H1 (cell line): ENCODE measurements around the gene TAX1BP3. TPM values are rescaled to one million over a fixed set of nuclear protein-coding genes. Genes with fewer than 3 reads are reported as not detected.

Experiments
- CTCF ChIA-PET: fragments of 300-600 bp; sonication (Branson Sonifier 250); formaldehyde crosslinking; loops from one replicate; lab custom pipeline; 2021; ENCODE audit not compliant: partially characterized antibody; lab: Charles Lee
- POLR2A ChIA-PET: fragments of 300-600 bp; sonication (Branson Sonifier 250); formaldehyde crosslinking; loops from one replicate; lab custom pipeline; 2021; ENCODE audit warnings: inconsistent platforms; ENCODE audit not compliant: partially characterized antibody; lab: Charles Lee
- DNase-seq, 2 experiments: peaks; one replicate each; pipeline versions ENCODE4 v3.0.0 to v3.0.0-alpha.2; 2010 to 2022; ENCODE audit warnings: low spot score in 2 of 2, low read depth in 1 of 2, mixed read lengths in 1 of 2
- FAIRE-seq: peaks from 2 replicates; lab custom pipeline; 2011; peaks lifted over from hg19 to GRCh38; lab: Jason Lieb, UNC
- H2AFZ ChIP-seq: 2 replicates; pipeline ENCODE4 v1.8.1; 2012; ENCODE audit warnings: low read length, inconsistent platforms
- H2AK5ac ChIP-seq: 2 replicates; pipeline ENCODE4 v1.6.1; 2013; ENCODE audit warnings: low read depth, low read length
- H2BK120ac ChIP-seq: replicated peaks from 2 replicates; pipeline ENCODE3; 2013; ENCODE audit warnings: low read depth, low read length, inconsistent platforms
- H2BK12ac ChIP-seq: 2 replicates; pipeline ENCODE4 v1.6.1; 2013; ENCODE audit warnings: low read depth, low read length
- H2BK15ac ChIP-seq: 2 replicates; pipeline ENCODE4 v1.6.1; 2013; ENCODE audit warnings: low read length
- H2BK20ac ChIP-seq: 2 replicates; pipeline ENCODE4 v1.6.1; 2013; ENCODE audit warnings: low read length
- H2BK5ac ChIP-seq: 2 replicates; pipeline ENCODE4 v1.6.1; 2013; ENCODE audit warnings: low read depth, low read length
- H3K14ac ChIP-seq: 2 replicates; pipeline ENCODE4 v1.6.1; 2013; ENCODE audit warnings: inconsistent platforms; ENCODE audit not compliant: insufficient read length
- H3K18ac ChIP-seq: 2 replicates; pipeline ENCODE4 v1.6.1; 2013; ENCODE audit warnings: low read length; ENCODE audit errors: extremely low read depth
- H3K23ac ChIP-seq: 2 replicates; pipeline ENCODE4 v1.6.1; 2013; ENCODE audit warnings: inconsistent platforms; ENCODE audit not compliant: insufficient read length
- H3K23me2 ChIP-seq: 2 replicates; pipeline ENCODE4 v1.6.1; 2013; ENCODE audit warnings: low read depth, low read length
- H3K27ac ChIP-seq: 2 replicates; pipeline ENCODE4 v1.6.1; 2011; ENCODE audit warnings: low read depth, low read length, inconsistent platforms
- H3K27me3 ChIP-seq, 4 experiments: replicated peaks in 1 of 4; 1 replicate in 1 of 4; 2 replicates in 3 of 4; pipeline versions ENCODE4 v1.6.1 to v1.8.1; 2011 to 2013; ENCODE audit warnings: low read length in 3 of 4, mild to moderate bottlenecking in 3 of 4, inconsistent platforms in 2 of 4, mixed read lengths in 2 of 4, moderate library complexity in 1 of 4; ENCODE audit not compliant: control insufficient read depth in 3 of 4, insufficient read depth in 3 of 4; ENCODE audit errors: extremely low read depth in 1 of 4
- H3K36me3 ChIP-seq, 4 experiments: 2 replicates each; pipeline versions ENCODE4 v1.6.1 to v1.8.1; 2011 to 2013; ENCODE audit warnings: mild to moderate bottlenecking in 4 of 4, low read length in 3 of 4, moderate library complexity in 2 of 4, control low read depth in 1 of 4, inconsistent platforms in 1 of 4; ENCODE audit not compliant: insufficient read depth in 4 of 4, control insufficient read depth in 2 of 4
- H3K4ac ChIP-seq: replicated peaks from 2 replicates; pipeline ENCODE3; 2013; ENCODE audit warnings: low read length, low read depth, mixed read lengths, inconsistent platforms; ENCODE audit not compliant: insufficient read length
- H3K4me1 ChIP-seq, 4 experiments: replicated peaks in 1 of 4; 1 replicate in 1 of 4; 2 replicates in 3 of 4; pipeline versions ENCODE4 v1.6.1 to v1.8.1; 2011 to 2013; ENCODE audit warnings: low read length in 3 of 4, inconsistent platforms in 2 of 4, mixed read lengths in 1 of 4; ENCODE audit not compliant: insufficient read depth in 4 of 4, control insufficient read depth in 3 of 4
- H3K4me2 ChIP-seq, 2 experiments: 2 replicates each; pipeline versions ENCODE4 v1.6.1 to v1.8.1; 2011 to 2013; ENCODE audit warnings: low read depth in 2 of 2, low read length in 2 of 2, control low read depth in 1 of 2, inconsistent platforms in 1 of 2, mild to moderate bottlenecking in 1 of 2; ENCODE audit not compliant: insufficient read depth in 1 of 2
- H3K4me3 ChIP-seq, 4 experiments: fragments of 200-600, 300-600 bp in 1 of 4; sonication (generic), shearing (Covaris generic), sonication (Bioruptor Twin) in 1 of 4; 2 replicates each; pipeline versions ENCODE4 v1.5.1 to v1.8.1; 2011 to 2016; ENCODE audit warnings: low read length in 4 of 4, low read depth in 3 of 4, control low read depth in 2 of 4, inconsistent platforms in 2 of 4, mild to moderate bottlenecking in 2 of 4, mixed read lengths in 1 of 4, moderate library complexity in 1 of 4; ENCODE audit not compliant: insufficient read depth in 2 of 4; ENCODE audit errors: extremely low read depth in 1 of 4
- H3K56ac ChIP-seq: replicated peaks from 2 replicates; pipeline ENCODE3; 2013; ENCODE audit warnings: low read depth, mild to moderate bottlenecking, mixed read lengths, low read length, inconsistent platforms; ENCODE audit not compliant: insufficient read length
- H3K79me1 ChIP-seq: 2 replicates; pipeline ENCODE4 v1.6.1; 2013; ENCODE audit warnings: low read depth, low read length, control low read depth
- H3K79me2 ChIP-seq, 2 experiments: 2 replicates each; pipeline versions ENCODE4 v1.6.1 to v1.8.1; 2012 to 2013; ENCODE audit warnings: low read length in 2 of 2, mild to moderate bottlenecking in 2 of 2, inconsistent platforms in 1 of 2; ENCODE audit not compliant: insufficient read depth in 2 of 2, control insufficient read depth in 1 of 2
- H3K9ac ChIP-seq, 4 experiments: replicated peaks in 1 of 4; 1 replicate in 1 of 4; 2 replicates in 3 of 4; pipeline versions ENCODE4 v1.6.1 to v1.8.1; 2011 to 2013; ENCODE audit warnings: low read depth in 3 of 4, low read length in 3 of 4, control low read depth in 2 of 4, mild to moderate bottlenecking in 2 of 4, moderate library complexity in 2 of 4, inconsistent platforms in 1 of 4; ENCODE audit errors: extremely low read depth in 1 of 4
- H3K9me3 ChIP-seq, 2 experiments: 2 replicates each; pipeline versions ENCODE4 v1.6.1 to v1.8.1; 2012 to 2013; ENCODE audit warnings: mild to moderate bottlenecking in 2 of 2, moderate library complexity in 2 of 2, control low read depth in 1 of 2, inconsistent platforms in 1 of 2, low read depth in 1 of 2, low read length in 1 of 2, mixed read lengths in 1 of 2; ENCODE audit not compliant: insufficient read depth in 2 of 2
- H4K20me1 ChIP-seq, 2 experiments: replicated peaks in 1 of 2; 2 replicates each; pipeline versions ENCODE3 to v1.8.1; 2011 to 2013; ENCODE audit warnings: inconsistent platforms in 2 of 2, low read length in 2 of 2, mild to moderate bottlenecking in 1 of 2; ENCODE audit not compliant: insufficient read depth in 2 of 2, control insufficient read depth in 1 of 2
- H4K5ac ChIP-seq: 2 replicates; pipeline ENCODE4 v1.6.1; 2013; ENCODE audit warnings: low read length, low read depth, mixed read lengths, inconsistent platforms; ENCODE audit not compliant: insufficient read length
- H4K8ac ChIP-seq: 2 replicates; pipeline ENCODE4 v1.8.0; 2013; ENCODE audit warnings: mild to moderate bottlenecking, moderate library complexity, low read length, inconsistent platforms; ENCODE audit not compliant: insufficient read depth; ENCODE audit errors: extremely low read depth
- H4K91ac ChIP-seq: replicated peaks from 2 replicates; pipeline ENCODE3; 2013; ENCODE audit warnings: low read length, mixed read lengths, inconsistent platforms; ENCODE audit not compliant: insufficient read length
- ASH2L ChIP-seq: fragments of 200-600, 300-600 bp; sonication (generic); IDR thresholded peaks from one replicate; pipeline ENCODE4 v1.7.1; 2017; ENCODE audit warnings: low read length
- CEBPB ChIP-seq: IDR thresholded peaks from 2 replicates; pipeline ENCODE4 v1.6.1; 2012; ENCODE audit warnings: low read depth, low read length
- CREB1 ChIP-seq: IDR thresholded peaks from 2 replicates; pipeline ENCODE4 v1.6.1; 2012; ENCODE audit warnings: inconsistent platforms
- CTCF ChIP-seq, 3 experiments: IDR thresholded peaks; 1 replicate in 2 of 3; 2 replicates in 1 of 3; pipeline versions ENCODE4 v1.5.1 to v1.6.1; 2011; ENCODE audit warnings: low read length in 3 of 3, mild to moderate bottlenecking in 3 of 3, inconsistent platforms in 2 of 3, low read depth in 1 of 3, moderate library complexity in 1 of 3; ENCODE audit not compliant: insufficient read depth in 1 of 3; ENCODE audit errors: control extremely low read depth in 1 of 3
- E2F6 ChIP-seq: IDR thresholded peaks from 2 replicates; pipeline ENCODE4 v1.6.1; 2012; ENCODE audit warnings: inconsistent platforms
- JUND ChIP-seq: IDR thresholded peaks from 2 replicates; pipeline ENCODE4 v1.6.1; 2011; ENCODE audit warnings: mild to moderate bottlenecking, improper control_type of control experiment, low read length
- MAFK ChIP-seq: IDR thresholded peaks from 2 replicates; pipeline ENCODE4 v1.6.1; 2012; ENCODE audit warnings: low read depth, mild to moderate bottlenecking, improper control_type of control experiment, low read length
- RAD21 ChIP-seq, 2 experiments: IDR thresholded peaks in 1 of 2; conservative IDR thresholded peaks in 1 of 2; 2 replicates each; pipeline ENCODE4 v1.6.1; 2011; ENCODE audit warnings: low read depth in 2 of 2, low read length in 2 of 2, improper control_type of control experiment in 1 of 2, inconsistent platforms in 1 of 2, mild to moderate bottlenecking in 1 of 2, moderate library complexity in 1 of 2
- RFX5 ChIP-seq: IDR thresholded peaks from 2 replicates; pipeline ENCODE4 v1.6.1; 2011; ENCODE audit warnings: low read depth, low read length, improper control_type of control experiment, borderline replicate concordance
- RXRA ChIP-seq: IDR thresholded peaks from 2 replicates; pipeline ENCODE4 v1.6.1; 2011; ENCODE audit warnings: low read depth, mild to moderate bottlenecking, low read length, moderate library complexity; ENCODE audit not compliant: insufficient read depth
- WGBS, 2 experiments: shearing (Covaris generic) in 1 of 2; methylation state at CpG; one replicate each; pipeline versions ENCODE4 v1.1.6 to v1.1.7; 2013 to 2015; ENCODE audit warnings: low lambda C conversion rate in 2 of 2, mixed read lengths in 2 of 2, inconsistent platforms in 1 of 2, low coverage in 1 of 2, missing lambda C conversion rate in 1 of 2; ENCODE audit not compliant: insufficient replicate concordance in 2 of 2, insufficient coverage in 1 of 2, insufficient read length in 1 of 2; ENCODE audit errors: extremely low coverage in 1 of 2, missing lambda C conversion rate in 1 of 2; 5-methylcytosine and 5-hydroxymethylcytosine counted together
- polyA plus RNA-seq, 7 experiments: library from polyadenylated mRNA; depleted of rRNA in 3 of 7; stranded (reverse) in 5 of 7; unstranded in 2 of 7; fragments of >200 nt in 5 of 7; fragments of 200-250 nt in 2 of 7; gene quantifications; 1 replicate in 5 of 7; 2 replicates in 1 of 7; 4 replicates in 1 of 7; pipeline versions ENCODE4 v1.2.1 to v1.2.3, GENCODE V29; 2011 to 2013; ENCODE audit warnings: missing spikeins in 2 of 7, mixed read lengths in 2 of 7
- total RNA-seq: library from RNA; stranded (reverse); fragmentation: NEBNext Ultra II Directional; extraction: Animal tissue kit (Norgen Biotek cat#: 25700); gene quantifications from 2 replicates; pipeline ENCODE4 v1.2.1, GENCODE V29; 2021

TAX1BP3 gene
- total and polyA plus RNA-seq, 2 of the 8 experiments (the other 6 are each of a cell fraction or from before 2014, with no cell fraction given), result 65.3 to 81.8 TPM

- peaks cover 12 to 57% (median 43%) of the 10 kb centered on the region in 4 experiments for H3K36me3 ChIP-seq
- TF ChIP-seq E2F6, result no peak
- no peak for TF ChIP-seq ASH2L
- no peak for TF ChIP-seq CREB1
- TF ChIP-seq JUND, result no peak
- no peak for TF ChIP-seq MAFK
- no peak for TF ChIP-seq CTCF (IDR thresholded peaks at IDR 0.05; ENCODE audit: control extremely low read depth in 1 of 3, insufficient read depth in 1 of 3, low read depth in 1 of 3, low read length in 3 of 3)
- no peak for TF ChIP-seq RXRA
- TF ChIP-seq RFX5, result no peak
- TF ChIP-seq CEBPB, result no peak
- no peak for TF ChIP-seq RAD21 (IDR thresholded peaks at IDR 0.05 in 1 of 2, conservative IDR thresholded peaks at IDR 0.05 in 1 of 2; ENCODE audit: low read depth in 2 of 2, low read length in 2 of 2)
Measured at GRCh38 chr17:3615160-3615870, 53.1 kb downstream of the TAX1BP3 start.

More at GRCh38 chr17:3615160-3615870, 53.1 kb downstream of the TAX1BP3 start:
- H3K4me1 ChIP-seq, result no peaks in the 10 kb centered on the region
- H3K79me2 ChIP-seq, result no peaks in the 10 kb centered on the region
- H3K23me2 ChIP-seq, result no peaks in the 10 kb centered on the region
- H2BK120ac ChIP-seq, result no peak overlapping the region
- H3K18ac ChIP-seq, result no peak overlapping the region
- no peak overlapping the region for H2BK20ac ChIP-seq
- H3K4me3 ChIP-seq, result no peak overlapping the region
- H4K5ac ChIP-seq, result no peak overlapping the region
- H2AK5ac ChIP-seq, result no peak overlapping the region
- H3K9me3 ChIP-seq, result no peaks in the 10 kb centered on the region
- H3K27ac ChIP-seq, result no peak overlapping the region
- H2BK5ac ChIP-seq, result no peak overlapping the region
- no peak overlapping the region for H3K9ac ChIP-seq
- no peak overlapping the region for H4K8ac ChIP-seq
- H2AFZ ChIP-seq, result no peak overlapping the region
- H3K23ac ChIP-seq, result no peak overlapping the region
- H3K79me1 ChIP-seq, result no peaks in the 10 kb centered on the region
- H2BK15ac ChIP-seq, result no peak overlapping the region
- no peak overlapping the region for H4K91ac ChIP-seq
- no peak overlapping the region for H3K14ac ChIP-seq
- H3K4me2 ChIP-seq, result no peak overlapping the region
- WGBS, 2 experiments, result 87% methylated on average over 18 of the region's 18 CpGs; no CpG with 5 or more reads in 1 of the 2 experiments
- ChIA-PET POLR2A (interaction anchor here (1.2 kb wide), 1 partner anchor 9 kb away, joined by 3 read pairs; no protein-coding TSS in a partner anchor), CTCF (interaction anchor here (0.8 to 1.4 kb wide), 2 partner anchors 12 to 67 kb away, joined by 3 to 4 read pairs; no protein-coding TSS in a partner anchor)
- H3K56ac ChIP-seq, result no peak overlapping the region
- FAIRE-seq, result no peak
- no peak overlapping the region for H2BK12ac ChIP-seq
- no peaks in the 10 kb centered on the region for H3K27me3 ChIP-seq
- peaks cover 3 to 8% of the 10 kb centered on the region in 2 experiments for H4K20me1 ChIP-seq
- no peak for DNase-seq
- no peak overlapping the region for H3K4ac ChIP-seq
